ENCODE measurements around the gene FAM3D. TPM values are rescaled to one million over a fixed set of nuclear protein-coding genes. Genes with fewer than 3 reads are reported as not detected.

Gene FAM3D
- total and polyA plus RNA-seq, 2 of the 8 experiments (the other 6 are each of a cell fraction or from before 2014, with no cell fraction given), result not detected

DNA sequence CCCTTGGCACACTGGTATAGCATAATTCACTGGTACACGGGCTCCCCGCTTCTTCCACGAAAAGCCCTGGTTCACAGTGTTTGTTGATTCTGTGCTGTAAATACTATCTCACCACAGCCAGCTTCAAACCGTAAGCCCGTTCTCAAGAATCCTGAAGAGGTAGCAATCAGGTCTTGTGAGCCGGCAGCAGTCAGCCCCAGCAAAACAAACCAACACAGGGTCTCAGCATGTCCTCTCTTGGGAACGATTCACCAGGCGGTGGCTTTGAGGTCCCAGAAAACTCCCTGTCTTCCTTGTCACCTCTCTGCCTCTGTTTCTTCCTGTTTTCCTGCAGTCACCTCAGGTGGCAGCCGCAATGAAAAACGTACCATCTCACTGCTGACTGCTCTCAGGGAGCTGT, 19.1 kb upstream of the FAM3D start (continued):
- TF ChIP-seq, protein P1, sequence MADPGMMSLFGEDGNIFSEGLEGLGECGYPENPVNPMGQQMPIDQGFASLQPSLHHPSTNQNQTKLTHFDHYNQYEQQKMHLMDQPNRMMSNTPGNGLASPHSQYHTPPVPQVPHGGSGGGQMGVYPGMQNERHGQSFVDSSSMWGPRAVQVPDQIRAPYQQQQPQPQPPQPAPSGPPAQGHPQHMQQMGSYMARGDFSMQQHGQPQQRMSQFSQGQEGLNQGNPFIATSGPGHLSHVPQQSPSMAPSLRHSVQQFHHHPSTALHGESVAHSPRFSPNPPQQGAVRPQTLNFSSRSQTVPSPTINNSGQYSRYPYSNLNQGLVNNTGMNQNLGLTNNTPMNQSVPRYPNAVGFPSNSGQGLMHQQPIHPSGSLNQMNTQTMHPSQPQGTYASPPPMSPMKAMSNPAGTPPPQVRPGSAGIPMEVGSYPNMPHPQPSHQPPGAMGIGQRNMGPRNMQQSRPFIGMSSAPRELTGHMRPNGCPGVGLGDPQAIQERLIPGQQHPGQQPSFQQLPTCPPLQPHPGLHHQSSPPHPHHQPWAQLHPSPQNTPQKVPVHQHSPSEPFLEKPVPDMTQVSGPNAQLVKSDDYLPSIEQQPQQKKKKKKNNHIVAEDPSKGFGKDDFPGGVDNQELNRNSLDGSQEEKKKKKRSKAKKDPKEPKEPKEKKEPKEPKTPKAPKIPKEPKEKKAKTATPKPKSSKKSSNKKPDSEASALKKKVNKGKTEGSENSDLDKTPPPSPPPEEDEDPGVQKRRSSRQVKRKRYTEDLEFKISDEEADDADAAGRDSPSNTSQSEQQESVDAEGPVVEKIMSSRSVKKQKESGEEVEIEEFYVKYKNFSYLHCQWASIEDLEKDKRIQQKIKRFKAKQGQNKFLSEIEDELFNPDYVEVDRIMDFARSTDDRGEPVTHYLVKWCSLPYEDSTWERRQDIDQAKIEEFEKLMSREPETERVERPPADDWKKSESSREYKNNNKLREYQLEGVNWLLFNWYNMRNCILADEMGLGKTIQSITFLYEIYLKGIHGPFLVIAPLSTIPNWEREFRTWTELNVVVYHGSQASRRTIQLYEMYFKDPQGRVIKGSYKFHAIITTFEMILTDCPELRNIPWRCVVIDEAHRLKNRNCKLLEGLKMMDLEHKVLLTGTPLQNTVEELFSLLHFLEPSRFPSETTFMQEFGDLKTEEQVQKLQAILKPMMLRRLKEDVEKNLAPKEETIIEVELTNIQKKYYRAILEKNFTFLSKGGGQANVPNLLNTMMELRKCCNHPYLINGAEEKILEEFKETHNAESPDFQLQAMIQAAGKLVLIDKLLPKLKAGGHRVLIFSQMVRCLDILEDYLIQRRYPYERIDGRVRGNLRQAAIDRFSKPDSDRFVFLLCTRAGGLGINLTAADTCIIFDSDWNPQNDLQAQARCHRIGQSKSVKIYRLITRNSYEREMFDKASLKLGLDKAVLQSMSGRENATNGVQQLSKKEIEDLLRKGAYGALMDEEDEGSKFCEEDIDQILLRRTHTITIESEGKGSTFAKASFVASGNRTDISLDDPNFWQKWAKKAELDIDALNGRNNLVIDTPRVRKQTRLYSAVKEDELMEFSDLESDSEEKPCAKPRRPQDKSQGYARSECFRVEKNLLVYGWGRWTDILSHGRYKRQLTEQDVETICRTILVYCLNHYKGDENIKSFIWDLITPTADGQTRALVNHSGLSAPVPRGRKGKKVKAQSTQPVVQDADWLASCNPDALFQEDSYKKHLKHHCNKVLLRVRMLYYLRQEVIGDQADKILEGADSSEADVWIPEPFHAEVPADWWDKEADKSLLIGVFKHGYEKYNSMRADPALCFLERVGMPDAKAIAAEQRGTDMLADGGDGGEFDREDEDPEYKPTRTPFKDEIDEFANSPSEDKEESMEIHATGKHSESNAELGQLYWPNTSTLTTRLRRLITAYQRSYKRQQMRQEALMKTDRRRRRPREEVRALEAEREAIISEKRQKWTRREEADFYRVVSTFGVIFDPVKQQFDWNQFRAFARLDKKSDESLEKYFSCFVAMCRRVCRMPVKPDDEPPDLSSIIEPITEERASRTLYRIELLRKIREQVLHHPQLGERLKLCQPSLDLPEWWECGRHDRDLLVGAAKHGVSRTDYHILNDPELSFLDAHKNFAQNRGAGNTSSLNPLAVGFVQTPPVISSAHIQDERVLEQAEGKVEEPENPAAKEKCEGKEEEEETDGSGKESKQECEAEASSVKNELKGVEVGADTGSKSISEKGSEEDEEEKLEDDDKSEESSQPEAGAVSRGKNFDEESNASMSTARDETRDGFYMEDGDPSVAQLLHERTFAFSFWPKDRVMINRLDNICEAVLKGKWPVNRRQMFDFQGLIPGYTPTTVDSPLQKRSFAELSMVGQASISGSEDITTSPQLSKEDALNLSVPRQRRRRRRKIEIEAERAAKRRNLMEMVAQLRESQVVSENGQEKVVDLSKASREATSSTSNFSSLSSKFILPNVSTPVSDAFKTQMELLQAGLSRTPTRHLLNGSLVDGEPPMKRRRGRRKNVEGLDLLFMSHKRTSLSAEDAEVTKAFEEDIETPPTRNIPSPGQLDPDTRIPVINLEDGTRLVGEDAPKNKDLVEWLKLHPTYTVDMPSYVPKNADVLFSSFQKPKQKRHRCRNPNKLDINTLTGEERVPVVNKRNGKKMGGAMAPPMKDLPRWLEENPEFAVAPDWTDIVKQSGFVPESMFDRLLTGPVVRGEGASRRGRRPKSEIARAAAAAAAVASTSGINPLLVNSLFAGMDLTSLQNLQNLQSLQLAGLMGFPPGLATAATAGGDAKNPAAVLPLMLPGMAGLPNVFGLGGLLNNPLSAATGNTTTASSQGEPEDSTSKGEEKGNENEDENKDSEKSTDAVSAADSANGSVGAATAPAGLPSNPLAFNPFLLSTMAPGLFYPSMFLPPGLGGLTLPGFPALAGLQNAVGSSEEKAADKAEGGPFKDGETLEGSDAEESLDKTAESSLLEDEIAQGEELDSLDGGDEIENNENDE (IDR thresholded peaks at IDR 0.05; ENCODE audit: insufficient replicate concordance, low read length), result no peak
- no peak for TF ChIP-seq CREB1 (IDR thresholded peaks at IDR 0.05)
- TF ChIP-seq NANOG (IDR thresholded peaks at IDR 0.05; ENCODE audit: insufficient read depth, low read depth, low read length, poor library complexity, severe bottlenecking), result no peak
- no peak for TF ChIP-seq GABPA (IDR thresholded peaks at IDR 0.05; ENCODE audit: borderline replicate concordance, insufficient read depth, low read length)
- TF ChIP-seq, protein P2, sequence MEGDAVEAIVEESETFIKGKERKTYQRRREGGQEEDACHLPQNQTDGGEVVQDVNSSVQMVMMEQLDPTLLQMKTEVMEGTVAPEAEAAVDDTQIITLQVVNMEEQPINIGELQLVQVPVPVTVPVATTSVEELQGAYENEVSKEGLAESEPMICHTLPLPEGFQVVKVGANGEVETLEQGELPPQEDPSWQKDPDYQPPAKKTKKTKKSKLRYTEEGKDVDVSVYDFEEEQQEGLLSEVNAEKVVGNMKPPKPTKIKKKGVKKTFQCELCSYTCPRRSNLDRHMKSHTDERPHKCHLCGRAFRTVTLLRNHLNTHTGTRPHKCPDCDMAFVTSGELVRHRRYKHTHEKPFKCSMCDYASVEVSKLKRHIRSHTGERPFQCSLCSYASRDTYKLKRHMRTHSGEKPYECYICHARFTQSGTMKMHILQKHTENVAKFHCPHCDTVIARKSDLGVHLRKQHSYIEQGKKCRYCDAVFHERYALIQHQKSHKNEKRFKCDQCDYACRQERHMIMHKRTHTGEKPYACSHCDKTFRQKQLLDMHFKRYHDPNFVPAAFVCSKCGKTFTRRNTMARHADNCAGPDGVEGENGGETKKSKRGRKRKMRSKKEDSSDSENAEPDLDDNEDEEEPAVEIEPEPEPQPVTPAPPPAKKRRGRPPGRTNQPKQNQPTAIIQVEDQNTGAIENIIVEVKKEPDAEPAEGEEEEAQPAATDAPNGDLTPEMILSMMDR (IDR thresholded peaks at IDR 0.05; ENCODE audit: control extremely low read depth in 1 of 3, insufficient read depth in 1 of 3, low read depth in 1 of 3, low read length in 3 of 3), result no peak
- no peak for TF ChIP-seq CEBPB (IDR thresholded peaks at IDR 0.05; ENCODE audit: low read depth, low read length)
- TF ChIP-seq KDM1A (IDR thresholded peaks at IDR 0.05; ENCODE audit: borderline replicate concordance, low read length), result no peak
